Measurements from ENCODE around the gene GOLT1A. TPM values are rescaled to one million over a fixed set of nuclear protein-coding genes. Genes with fewer than 3 reads are reported as not detected.

The GOLT1A gene
- total RNA-seq, 1 donor from 2014 or later: 1.8 TPM

DNA sequence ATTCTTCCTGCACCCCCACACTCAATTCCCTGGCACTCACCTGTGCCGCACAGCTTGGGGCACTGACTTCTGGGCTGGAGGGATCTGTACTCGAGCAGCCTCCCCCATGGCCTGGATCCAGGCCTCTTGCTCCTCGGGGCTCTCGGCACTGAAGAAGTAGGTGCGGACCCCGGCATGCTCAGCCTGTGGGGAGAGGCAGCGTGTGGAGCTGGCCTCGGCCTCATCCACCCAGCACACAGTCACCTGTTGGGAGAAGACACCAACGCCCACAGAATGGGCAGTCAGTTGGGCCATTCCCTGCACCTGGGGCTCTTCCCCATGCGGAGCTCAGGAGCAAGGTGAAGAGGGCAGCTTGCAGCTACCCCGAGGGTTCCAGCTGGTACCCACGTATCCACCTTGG is 47.5 kb upstream of the GOLT1A start:
- Histone ChIP-seq H3K27me3 (ENCODE audit: control insufficient read depth, insufficient read depth, low read length) (no peaks in the 10 kb centered on the region), H3K4me3 (ENCODE audit: low read depth, low read length) (no peak overlapping the region), H3K36me3 (ENCODE audit: control insufficient read depth, insufficient read depth, low read length) (no peaks in the 10 kb centered on the region)
- FAIRE-seq (peak; percentile 7), DNase-seq (ENCODE audit: low read depth) (no peak)
- TF ChIP-seq, protein P1, sequence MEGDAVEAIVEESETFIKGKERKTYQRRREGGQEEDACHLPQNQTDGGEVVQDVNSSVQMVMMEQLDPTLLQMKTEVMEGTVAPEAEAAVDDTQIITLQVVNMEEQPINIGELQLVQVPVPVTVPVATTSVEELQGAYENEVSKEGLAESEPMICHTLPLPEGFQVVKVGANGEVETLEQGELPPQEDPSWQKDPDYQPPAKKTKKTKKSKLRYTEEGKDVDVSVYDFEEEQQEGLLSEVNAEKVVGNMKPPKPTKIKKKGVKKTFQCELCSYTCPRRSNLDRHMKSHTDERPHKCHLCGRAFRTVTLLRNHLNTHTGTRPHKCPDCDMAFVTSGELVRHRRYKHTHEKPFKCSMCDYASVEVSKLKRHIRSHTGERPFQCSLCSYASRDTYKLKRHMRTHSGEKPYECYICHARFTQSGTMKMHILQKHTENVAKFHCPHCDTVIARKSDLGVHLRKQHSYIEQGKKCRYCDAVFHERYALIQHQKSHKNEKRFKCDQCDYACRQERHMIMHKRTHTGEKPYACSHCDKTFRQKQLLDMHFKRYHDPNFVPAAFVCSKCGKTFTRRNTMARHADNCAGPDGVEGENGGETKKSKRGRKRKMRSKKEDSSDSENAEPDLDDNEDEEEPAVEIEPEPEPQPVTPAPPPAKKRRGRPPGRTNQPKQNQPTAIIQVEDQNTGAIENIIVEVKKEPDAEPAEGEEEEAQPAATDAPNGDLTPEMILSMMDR (IDR thresholded peaks at IDR 0.05; ENCODE audit: insufficient read depth, low read length, severe bottlenecking): no peak

DNA sequence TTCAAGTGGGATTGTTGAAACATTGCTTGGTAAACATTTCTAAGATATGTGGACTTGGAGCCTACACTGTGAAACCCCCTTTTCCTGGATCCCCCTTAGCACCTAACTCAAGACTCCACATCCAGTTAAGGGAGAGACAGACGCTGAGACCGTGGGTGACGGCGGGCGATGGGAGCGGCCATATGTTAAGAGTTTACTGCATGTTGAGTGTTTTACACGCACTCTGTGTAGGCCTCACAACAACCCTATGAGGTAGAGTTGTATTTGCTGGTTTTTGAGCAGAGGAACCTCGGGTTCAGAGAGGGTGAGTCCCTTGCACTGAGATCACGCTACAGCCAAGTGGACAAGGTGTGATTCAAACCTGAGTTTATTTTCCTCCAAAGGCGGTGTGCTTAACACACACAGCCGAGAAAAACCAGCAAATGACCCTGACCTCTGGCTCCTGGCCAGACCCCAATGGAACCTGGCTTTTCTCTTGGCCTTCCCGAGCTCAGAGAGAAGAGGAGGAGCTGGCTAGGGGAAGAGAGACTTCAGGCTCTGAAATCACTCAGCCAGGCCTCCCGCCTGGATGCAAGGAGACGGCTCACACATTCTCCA is 46.9 kb upstream of the GOLT1A start:
- Histone ChIP-seq H3K4me3 (ENCODE audit: low read depth, low read length) (no peak overlapping the region), H3K27me3 (ENCODE audit: control insufficient read depth, insufficient read depth, low read length) (no peaks in the 10 kb centered on the region), H3K36me3 (ENCODE audit: control insufficient read depth, insufficient read depth, low read length) (no peaks in the 10 kb centered on the region)
- FAIRE-seq (no peak), DNase-seq (ENCODE audit: low read depth) (no peak)
- TF ChIP-seq, protein P1 (IDR thresholded peaks at IDR 0.05; ENCODE audit: insufficient read depth, low read length, severe bottlenecking): no peak

DNA sequence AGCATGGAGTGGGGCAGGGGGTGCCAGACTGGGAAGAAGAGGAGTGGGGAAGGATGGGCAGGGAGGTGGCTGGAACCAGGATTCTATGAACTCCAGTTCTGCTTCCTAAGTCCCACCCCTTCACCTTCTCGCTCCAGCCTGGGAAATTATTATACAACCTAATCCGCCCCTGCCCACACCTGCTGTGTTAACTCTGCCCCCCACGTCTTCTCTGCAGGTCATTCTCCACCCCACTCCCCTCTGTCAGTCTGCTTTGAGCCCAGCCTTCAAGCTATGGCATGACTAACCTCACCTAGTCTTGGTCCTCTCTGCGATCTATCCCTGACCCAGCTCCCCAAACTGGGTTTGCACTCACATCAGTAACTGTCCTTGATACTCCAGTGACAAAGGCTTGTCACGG is 46.0 kb upstream of the GOLT1A start:
- H3K27me3 ChIP-seq (ENCODE audit: control insufficient read depth, insufficient read depth, low read length): no peaks in the 10 kb centered on the region
- FAIRE-seq (no peak), DNase-seq (ENCODE audit: low read depth) (no peak)
- no peak overlapping the region for H3K4me3 ChIP-seq (ENCODE audit: low read depth, low read length)
- TF ChIP-seq, protein P1 (IDR thresholded peaks at IDR 0.05; ENCODE audit: insufficient read depth, low read length, severe bottlenecking): no peak
- no peaks in the 10 kb centered on the region for H3K36me3 ChIP-seq (ENCODE audit: control insufficient read depth, insufficient read depth, low read length)

DNA sequence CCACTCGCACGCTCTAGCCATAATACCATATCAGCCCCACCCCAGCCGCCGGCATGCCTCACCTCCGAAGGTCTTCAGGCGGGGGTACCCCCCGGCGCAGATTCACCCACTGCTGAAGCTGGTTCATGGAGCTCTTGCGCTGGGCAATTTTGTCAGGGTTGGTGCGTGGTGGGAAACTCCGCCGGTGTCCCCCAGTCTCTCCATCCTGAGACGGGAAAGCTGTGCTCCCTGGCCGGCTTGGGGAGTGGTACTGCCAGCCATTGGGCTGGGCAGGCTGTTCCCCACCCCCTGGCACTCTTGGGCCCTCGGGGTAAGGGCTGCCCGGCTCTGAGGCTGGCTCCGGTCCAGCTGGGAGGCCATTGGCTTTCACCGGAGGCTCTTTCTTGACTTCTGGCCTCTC is 45.4 kb upstream of the GOLT1A start:
- FAIRE-seq (no peak), DNase-seq (ENCODE audit: low read depth) (no peak)
- H3K4me3 ChIP-seq (ENCODE audit: low read depth, low read length): no peak overlapping the region
- TF ChIP-seq, protein P1 (IDR thresholded peaks at IDR 0.05; ENCODE audit: insufficient read depth, low read length, severe bottlenecking): no peak
- H3K27me3 ChIP-seq (ENCODE audit: control insufficient read depth, insufficient read depth, low read length): no peaks in the 10 kb centered on the region
- no peaks in the 10 kb centered on the region for H3K36me3 ChIP-seq (ENCODE audit: control insufficient read depth, insufficient read depth, low read length)

DNA sequence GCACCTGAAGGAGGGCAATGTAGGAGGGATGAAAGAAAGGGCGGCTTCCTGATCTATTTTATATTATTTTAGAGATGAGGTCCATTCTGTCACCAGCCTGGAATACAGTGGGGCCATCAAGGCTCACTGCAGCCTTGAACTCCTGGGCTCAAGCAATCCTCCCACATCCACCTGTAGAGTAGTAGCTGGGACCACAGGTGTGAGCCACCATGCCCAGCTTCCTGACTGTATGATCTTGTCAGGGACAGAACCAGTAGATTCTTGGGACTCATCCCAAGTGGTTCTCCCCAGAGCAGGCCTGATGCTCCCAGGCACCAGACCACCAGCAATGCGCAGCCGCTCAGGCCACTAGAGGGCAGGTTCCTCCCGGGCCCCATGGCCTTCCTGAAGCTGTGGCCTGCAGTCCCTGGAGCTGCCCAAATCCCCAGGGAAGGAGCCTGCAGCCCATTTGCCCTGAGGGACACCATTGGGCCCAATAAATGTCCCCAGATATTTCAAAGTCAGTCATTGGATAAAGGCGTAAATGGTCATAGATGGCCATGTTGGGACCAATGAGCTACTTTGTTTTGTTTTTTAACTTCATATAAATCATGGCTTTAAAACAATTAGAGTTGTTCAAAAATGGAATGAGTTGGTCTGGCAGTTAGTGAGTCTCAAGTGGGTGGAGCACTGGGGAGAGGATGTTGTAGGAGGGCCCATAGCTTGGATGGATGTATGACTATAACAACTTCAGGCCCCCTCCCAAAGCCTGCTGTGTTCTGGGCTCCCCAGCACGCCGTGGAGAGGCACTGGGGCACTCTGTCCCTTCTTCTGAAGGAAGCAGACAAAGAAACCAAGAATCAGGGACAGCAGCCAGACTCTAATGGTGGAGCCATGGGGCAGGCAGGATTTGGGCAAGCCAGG is 44.7 kb upstream of the GOLT1A start:
- FAIRE-seq (no peak), DNase-seq (ENCODE audit: low read depth) (peak; percentile 48)
- TF ChIP-seq, protein P1 (IDR thresholded peaks at IDR 0.05; ENCODE audit: insufficient read depth, low read length, severe bottlenecking): peak; percentile 94
- Histone ChIP-seq H3K4me3 (ENCODE audit: low read depth, low read length) (no peak overlapping the region), H3K36me3 (ENCODE audit: control insufficient read depth, insufficient read depth, low read length) (no peaks in the 10 kb centered on the region), H3K27me3 (ENCODE audit: control insufficient read depth, insufficient read depth, low read length) (no peaks in the 10 kb centered on the region)
